Activated T-helper 1 cell treated with anti-CD3 and anti-CD28 coated beads, Interleukin-12 subunit alpha, Interleukin-12 subunit beta, Interleukin-2, Interleukin-4 antibody, amounts not matched to agents 30 ng/mL and 10 ng/mL and 1 ng/mL, durations not matched to agents 14 hours and 24 hours and 36 hours (primary cell): ENCODE data around the gene LDLRAD1. TPM values are rescaled to one million over a fixed set of nuclear protein-coding genes. Genes with fewer than 3 reads are reported as not detected.
"Not testable (repeated sequence)": the region's sequence is repeated elsewhere in the genome, so short reads cannot be mapped to it uniquely, and the experiment has no call there.

ENCODE experiments used
- DNase-seq: peaks from one replicate; pipeline ENCODE4 v3.0.0; 2021; ENCODE audit warnings: low spot score
- H3K27ac Mint-ChIP-seq: one replicate; pipeline ENCODE4 v1.8.0; 2021; ENCODE audit warnings: mild to moderate bottlenecking, mixed read lengths
- H3K27me3 Mint-ChIP-seq: one replicate; pipeline ENCODE4 v1.8.0; 2022; ENCODE audit warnings: mild to moderate bottlenecking, moderate library complexity, mixed read lengths; ENCODE audit not compliant: insufficient read depth
- H3K36me3 Mint-ChIP-seq: one replicate; pipeline ENCODE4 v1.8.0; 2021; ENCODE audit warnings: low read depth, mixed read lengths
- H3K4me1 Mint-ChIP-seq: one replicate; pipeline ENCODE4 v1.8.0; 2021; ENCODE audit warnings: low read depth, mixed read lengths
- H3K4me3 Mint-ChIP-seq: one replicate; pipeline ENCODE4 v1.8.0; 2021; ENCODE audit warnings: mild to moderate bottlenecking, moderate library complexity, mixed read lengths
- H3K9me3 Mint-ChIP-seq: one replicate; pipeline ENCODE4 v1.8.0; 2021; ENCODE audit warnings: mixed read lengths
- intact Hi-C: fragments of 100-400 bp; cut with micrococcal nuclease; formaldehyde crosslinking; loops from one replicate; pipeline ENCODE4 v1.15.1; 2024
- total RNA-seq: library from RNA; stranded (reverse); gene quantifications from 2 replicates; pipeline ENCODE4 v1.2.3, GENCODE V29; 2022

Gene LDLRAD1
- total RNA-seq, 1 donor from 2014 or later: not detected

GRCh38 chr1:53971718-53972117 is 46.3 kb downstream of the LDLRAD1 start:
- Mint-ChIP-seq H3K27ac (no peak overlapping the region), H3K4me1 (peaks cover 4% of the 10 kb centered on the region), H3K27me3 (no peaks in the 10 kb centered on the region), H3K36me3 (peaks cover 30% of the 10 kb centered on the region), H3K4me3 (no peak overlapping the region), H3K9me3 (no peaks in the 10 kb centered on the region)
- intact Hi-C loops: no loop called here
- DNase-seq: no peak

DNA sequence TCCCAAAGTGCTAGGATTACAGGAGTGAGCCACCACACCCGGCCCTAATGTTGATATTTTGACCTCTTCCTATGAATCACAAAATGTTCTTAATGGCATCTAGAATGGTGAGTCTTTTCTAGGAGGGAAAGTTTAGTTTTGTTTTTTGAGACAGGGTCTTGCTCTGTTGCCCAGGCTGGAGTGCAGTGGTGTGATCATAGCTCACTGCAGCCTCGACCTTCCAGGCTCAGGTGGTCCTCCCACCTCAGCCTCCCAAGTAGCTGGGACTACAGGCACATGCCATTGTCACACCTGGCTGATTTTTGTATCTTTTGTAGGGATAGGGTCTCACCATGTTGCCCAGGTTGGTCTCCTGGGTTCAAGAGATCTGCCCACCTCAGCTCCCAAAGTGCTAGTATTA is 48.7 kb downstream of the LDLRAD1 start:
- H3K27ac Mint-ChIP-seq, H3K27me3 Mint-ChIP-seq, DNase-seq, H3K4me3 Mint-ChIP-seq, H3K9me3 Mint-ChIP-seq, H3K4me1 Mint-ChIP-seq, intact Hi-C loops: not testable (repeated sequence)
- peaks cover 39% of the 10 kb centered on the region for H3K36me3 Mint-ChIP-seq

DNA sequence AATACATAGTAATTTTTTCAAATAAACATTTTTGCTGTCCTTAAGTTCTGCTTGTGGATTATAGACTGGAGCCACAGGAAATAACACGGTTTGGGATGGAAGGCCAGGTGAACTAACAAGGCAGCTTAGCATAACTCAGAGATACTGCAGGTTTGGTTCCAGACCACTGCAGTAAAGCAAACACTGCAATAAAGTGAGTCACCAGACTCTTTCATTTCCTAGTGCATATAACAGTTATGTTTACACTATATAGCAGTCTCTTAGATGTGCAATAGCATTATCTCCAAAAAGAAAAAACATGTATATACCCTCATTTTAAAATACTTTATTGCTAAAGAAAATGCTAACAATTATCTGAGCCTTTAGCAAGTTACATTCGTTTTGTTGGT is 49.9 kb downstream of the LDLRAD1 start:
- Mint-ChIP-seq H3K36me3 (peaks cover 43% of the 10 kb centered on the region), H3K27ac (no peak overlapping the region), H3K4me3 (no peak overlapping the region), H3K27me3 (no peaks in the 10 kb centered on the region), H3K4me1 (peaks cover 4% of the 10 kb centered on the region), H3K9me3 (no peaks in the 10 kb centered on the region)
- no peak for DNase-seq
- intact Hi-C loops: no loop called here

- peaks cover 38% of the 10 kb centered on the region for H3K36me3 Mint-ChIP-seq
- no peak for DNase-seq
- H3K9me3 Mint-ChIP-seq: no peaks in the 10 kb centered on the region
- no peak overlapping the region for H3K27ac Mint-ChIP-seq
- intact Hi-C loops: no loop called here
- H3K4me3 Mint-ChIP-seq: no peak overlapping the region
- no peaks in the 10 kb centered on the region for H3K27me3 Mint-ChIP-seq
- peaks cover 4% of the 10 kb centered on the region for H3K4me1 Mint-ChIP-seq
Measured at GRCh38 chr1:53967409-53968124, 50.4 kb downstream of the LDLRAD1 start.

GRCh38 chr1:53966794-53967193 is 51.2 kb downstream of the LDLRAD1 start:
- Mint-ChIP-seq H3K4me3 (no peak overlapping the region), H3K36me3 (peaks cover 40% of the 10 kb centered on the region), H3K27ac (no peak overlapping the region), H3K9me3 (no peaks in the 10 kb centered on the region), H3K27me3 (no peaks in the 10 kb centered on the region), H3K4me1 (peaks cover 2% of the 10 kb centered on the region)
- intact Hi-C loops: no loop called here
- no peak for DNase-seq

DNA sequence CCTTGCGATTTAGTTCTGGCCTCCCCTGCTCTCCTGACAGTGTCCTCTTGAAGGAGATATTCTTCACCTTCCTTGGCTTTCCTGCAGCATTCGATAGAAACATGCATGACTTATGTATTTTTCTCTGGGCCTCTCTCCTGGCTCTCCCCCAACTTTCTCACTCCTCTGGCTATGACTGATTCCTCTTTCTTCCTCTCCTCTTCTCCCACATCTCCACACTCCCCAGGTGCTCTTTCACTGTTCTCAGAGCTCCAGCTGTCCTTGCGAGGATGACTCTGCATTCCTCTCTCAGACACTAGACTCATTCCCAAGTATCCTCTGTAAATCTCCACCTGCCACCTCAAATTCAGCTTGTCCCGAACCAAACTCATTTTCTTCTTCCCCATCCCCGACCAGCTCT is 53.9 kb downstream of the LDLRAD1 start:
- no peak overlapping the region for H3K4me3 Mint-ChIP-seq
- no peaks in the 10 kb centered on the region for H3K9me3 Mint-ChIP-seq
- DNase-seq: no peak
- intact Hi-C loops: no loop called here
- peaks cover 40% of the 10 kb centered on the region for H3K36me3 Mint-ChIP-seq
- H3K4me1 Mint-ChIP-seq: no peaks in the 10 kb centered on the region
- no peak overlapping the region for H3K27ac Mint-ChIP-seq
- H3K27me3 Mint-ChIP-seq: no peaks in the 10 kb centered on the region

DNA sequence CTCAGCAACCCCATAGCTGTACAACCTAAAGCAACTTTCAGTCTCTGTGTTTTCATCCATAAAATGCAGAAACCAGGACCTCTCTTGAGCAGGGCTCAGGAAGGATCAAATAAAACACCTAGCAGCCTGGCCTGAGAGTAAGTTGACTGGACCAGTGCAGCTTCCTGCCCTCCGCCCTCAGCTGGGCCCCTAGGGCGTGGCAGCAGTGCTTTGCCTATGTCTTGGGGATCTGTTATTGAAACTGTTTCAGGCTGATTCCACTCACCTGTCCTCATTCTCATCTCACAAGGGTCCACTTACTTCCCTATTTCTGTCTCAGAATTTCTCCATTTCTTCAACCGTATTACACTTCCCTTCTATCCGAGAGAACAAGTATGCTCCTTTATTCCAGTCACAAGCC is 54.5 kb downstream of the LDLRAD1 start:
- H3K36me3 Mint-ChIP-seq: peaks cover 38% of the 10 kb centered on the region
- H3K4me3 Mint-ChIP-seq: no peak overlapping the region
- no peaks in the 10 kb centered on the region for H3K27me3 Mint-ChIP-seq
- intact Hi-C loops: no loop called here
- DNase-seq: no peak
- H3K27ac Mint-ChIP-seq: no peak overlapping the region
- H3K4me1 Mint-ChIP-seq: no peaks in the 10 kb centered on the region
- no peaks in the 10 kb centered on the region for H3K9me3 Mint-ChIP-seq

- Mint-ChIP-seq H3K4me3 (no peak overlapping the region), H3K4me1 (peaks cover 1% of the 10 kb centered on the region), H3K36me3 (peaks cover 30% of the 10 kb centered on the region), H3K27ac (no peak overlapping the region), H3K27me3 (no peaks in the 10 kb centered on the region), H3K9me3 (no peaks in the 10 kb centered on the region)
- intact Hi-C loops: no loop called here
- no peak for DNase-seq
Measured at GRCh38 chr1:53962395-53962794, 55.6 kb downstream of the LDLRAD1 start.

DNA sequence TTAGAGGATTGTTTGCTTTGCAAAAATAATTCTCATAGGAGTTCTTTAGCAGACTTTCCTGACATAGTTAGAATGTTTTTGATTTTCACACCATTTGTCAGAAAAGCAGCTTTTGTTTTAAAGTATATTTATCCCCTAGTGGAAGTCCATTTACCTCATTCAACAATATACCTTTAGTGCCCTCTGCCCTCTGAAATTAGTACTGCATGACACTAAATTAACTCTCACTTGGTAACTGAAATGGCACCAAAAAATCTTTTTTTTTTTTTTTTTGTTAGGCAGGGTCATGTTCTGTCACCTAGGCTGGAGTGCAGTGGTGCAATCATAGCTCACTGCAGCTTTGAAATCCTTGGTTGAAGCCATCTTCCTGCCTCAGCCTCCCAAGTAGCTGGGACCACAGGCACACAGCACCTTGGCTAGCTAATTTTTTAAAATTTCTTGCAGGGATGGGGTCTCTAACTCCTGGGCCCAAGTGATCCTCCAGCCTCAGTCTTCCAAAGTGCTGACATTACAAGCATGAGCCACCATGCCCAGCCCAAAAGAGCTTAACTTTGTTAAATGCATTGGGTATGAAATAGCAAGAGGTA is 58.2 kb downstream of the LDLRAD1 start:
- peaks cover 13% of the 10 kb centered on the region for H3K4me1 Mint-ChIP-seq

More for the DNA sequence above, 58.2 kb downstream of the LDLRAD1 start:
- Mint-ChIP-seq H3K4me3 (no peak overlapping the region), H3K36me3 (peaks cover 23% of the 10 kb centered on the region), H3K9me3 (no peaks in the 10 kb centered on the region), H3K27me3 (no peaks in the 10 kb centered on the region), H3K27ac (no peak overlapping the region)
- intact Hi-C loops: loop anchor here (1.0 kb wide), 4 partner anchors 14 to 121 kb away; partner anchors contain the start of genes IFT25 and NDC1
- no peak for DNase-seq

Other genes with a start within 250 kb of the LDLRAD1 start
- 33.2 and 38.2 TPM in 2 replicates for gene NDC1, start 179.9 kb downstream of the LDLRAD1 start, total RNA-seq
- gene YIPF1, start 128.4 kb downstream of the LDLRAD1 start, total RNA-seq: 14.7 and 15.2 TPM in 2 replicates
- not detected in 2 replicates for gene DIO1, start 124.0 kb downstream of the LDLRAD1 start, total RNA-seq
- gene IFT25, start 72.5 kb downstream of the LDLRAD1 start, total RNA-seq: 50.2 and 52.6 TPM in 2 replicates
- gene LRRC42, start 71.8 kb downstream of the LDLRAD1 start, total RNA-seq: 30.7 and 32.8 TPM in 2 replicates
- 119 and 133 TPM in 2 replicates for gene TMEM59, start 35.0 kb upstream of the LDLRAD1 start, total RNA-seq
- gene TCEANC2, start 35.4 kb upstream of the LDLRAD1 start, total RNA-seq: 11.8 and 12.0 TPM in 2 replicates
- not detected in 2 replicates for gene CDCP2, start 134.8 kb upstream of the LDLRAD1 start, total RNA-seq
- gene CYB5RL, start 181.8 kb upstream of the LDLRAD1 start, total RNA-seq: 8.3 and 11.3 TPM in 2 replicates
- gene MRPL37, start 182.0 kb upstream of the LDLRAD1 start, total RNA-seq: 145 and 150 TPM in 2 replicates